ENCODE measurements around the gene ARID1B. TPM values are rescaled to one million over a fixed set of nuclear protein-coding genes. Genes with fewer than 3 reads are reported as not detected.

The ARID1B gene
- total RNA-seq, 1 donor from 2014 or later, result 78.1 TPM

GRCh38 chr6:157094038-157094437 is 316.9 kb downstream of the ARID1B start:
- no peak overlapping the region for H3K4me3 Mint-ChIP-seq (ENCODE audit: unreplicated experiment)
- H3K27ac Mint-ChIP-seq (ENCODE audit: unreplicated experiment), result no peak overlapping the region
- peaks cover 5% of the 10 kb centered on the region for H3K36me3 Mint-ChIP-seq (ENCODE audit: unreplicated experiment)
- no peak for DNase-seq (ENCODE audit: extremely low spot score, unreplicated experiment)
- peaks cover 15% of the 10 kb centered on the region for H3K4me1 Mint-ChIP-seq (ENCODE audit: unreplicated experiment)
- no peaks in the 10 kb centered on the region for H3K27me3 Mint-ChIP-seq (ENCODE audit: unreplicated experiment)
- no peak for TF ChIP-seq CTCF (IDR thresholded peaks at IDR 0.05)
- no peaks in the 10 kb centered on the region for H3K9me3 Mint-ChIP-seq (ENCODE audit: unreplicated experiment)

- Mint-ChIP-seq H3K27ac (ENCODE audit: unreplicated experiment) (no peak overlapping the region), H3K9me3 (ENCODE audit: unreplicated experiment) (no peaks in the 10 kb centered on the region)
Observed at GRCh38 chr6:157095084-157095483, 317.9 kb downstream of the ARID1B start.

GRCh38 chr6:157095569-157095968 is 318.4 kb downstream of the ARID1B start:
- Mint-ChIP-seq H3K9me3 (ENCODE audit: unreplicated experiment) (no peaks in the 10 kb centered on the region), H3K27me3 (ENCODE audit: unreplicated experiment) (no peaks in the 10 kb centered on the region), H3K4me1 (ENCODE audit: unreplicated experiment) (peaks cover 6% of the 10 kb centered on the region), H3K36me3 (ENCODE audit: unreplicated experiment) (peaks cover 6% of the 10 kb centered on the region), H3K27ac (ENCODE audit: unreplicated experiment) (no peak overlapping the region), H3K4me3 (ENCODE audit: unreplicated experiment) (no peak overlapping the region)
- no peak for TF ChIP-seq CTCF (IDR thresholded peaks at IDR 0.05)
- DNase-seq (ENCODE audit: extremely low spot score, unreplicated experiment), result no peak

More at GRCh38 chr6:157095084-157095483, 317.9 kb downstream of the ARID1B start:
- Mint-ChIP-seq H3K27me3 (ENCODE audit: unreplicated experiment) (no peaks in the 10 kb centered on the region), H3K4me1 (ENCODE audit: unreplicated experiment) (peaks cover 6% of the 10 kb centered on the region), H3K4me3 (ENCODE audit: unreplicated experiment) (no peak overlapping the region), H3K36me3 (ENCODE audit: unreplicated experiment) (peaks cover 5% of the 10 kb centered on the region)
- TF ChIP-seq CTCF (IDR thresholded peaks at IDR 0.05), result no peak
- DNase-seq (ENCODE audit: extremely low spot score, unreplicated experiment), result no peak

GRCh38 chr6:157096105-157096504 is 318.9 kb downstream of the ARID1B start:
- DNase-seq (ENCODE audit: extremely low spot score, unreplicated experiment), result no peak
- Mint-ChIP-seq H3K27ac (ENCODE audit: unreplicated experiment) (no peak overlapping the region), H3K4me3 (ENCODE audit: unreplicated experiment) (no peak overlapping the region), H3K27me3 (ENCODE audit: unreplicated experiment) (no peaks in the 10 kb centered on the region), H3K36me3 (ENCODE audit: unreplicated experiment) (peaks cover 8% of the 10 kb centered on the region), H3K9me3 (ENCODE audit: unreplicated experiment) (no peaks in the 10 kb centered on the region), H3K4me1 (ENCODE audit: unreplicated experiment) (peaks cover 7% of the 10 kb centered on the region)
- no peak for TF ChIP-seq CTCF (IDR thresholded peaks at IDR 0.05)

GRCh38 chr6:157096522-157096921 is 319.3 kb downstream of the ARID1B start:
- Mint-ChIP-seq H3K4me1 (ENCODE audit: unreplicated experiment) (peaks cover 11% of the 10 kb centered on the region), H3K36me3 (ENCODE audit: unreplicated experiment) (peaks cover 8% of the 10 kb centered on the region), H3K4me3 (ENCODE audit: unreplicated experiment) (no peak overlapping the region), H3K27me3 (ENCODE audit: unreplicated experiment) (no peaks in the 10 kb centered on the region), H3K27ac (ENCODE audit: unreplicated experiment) (no peak overlapping the region), H3K9me3 (ENCODE audit: unreplicated experiment) (no peaks in the 10 kb centered on the region)
- TF ChIP-seq CTCF (IDR thresholded peaks at IDR 0.05), result no peak
- DNase-seq (ENCODE audit: extremely low spot score, unreplicated experiment), result no peak

Measured in osteocyte (in vitro differentiated cells).